Lower leg skin (tissue), 3 donors: ENCODE data around the gene OTUD7B.
"Not testable (repeated sequence)": the region's sequence is repeated elsewhere in the genome, so short reads cannot be mapped to it uniquely, and the experiment has no call there.

Source experiments
- CTCF ChIP-seq, 3 donors: fragments of 450-650 bp; IDR thresholded peaks; one replicate each; pipeline ENCODE4 v1.5.1; 2016; ENCODE audit warnings: antibody characterized with exemption in 3 of 3, mild to moderate bottlenecking in 3 of 3, moderate library complexity in 2 of 3
- POLR2A ChIP-seq, 2 donors: fragments of 450-650 bp; IDR thresholded peaks; one replicate each; pipeline ENCODE4 v1.6.1; 2016 to 2017; ENCODE audit warnings: antibody characterized with exemption in 2 of 2, mild to moderate bottlenecking in 1 of 2, moderate library complexity in 1 of 2

- not testable (repeated sequence) for TF ChIP-seq CTCF, POLR2A (IDR thresholded peaks at IDR 0.05)
These were observed 71.9 kb downstream of the OTUD7B start for GRCh38 chr1:149938668-149939003.
